Measurements from ENCODE around the gene SOX18.

- peak; percentile 12 to 26 for TF ChIP-seq CTCF (conservative IDR thresholded peaks at IDR 0.05 in 1 of 2, IDR thresholded peaks at IDR 0.05 in 1 of 2; ENCODE audit: low read depth in 1 of 2, low read length in 2 of 2)
- peak; percentile 16 for TF ChIP-seq EZH2 (IDR thresholded peaks at IDR 0.05; ENCODE audit: low read length, missing control alignments)
Measured at GRCh38 chr20:64053841-64054661, 4.6 kb upstream of the SOX18 start.

All from fibroblast of lung (primary cell).